ENCODE data around the gene NLN. TPM values are rescaled to one million over a fixed set of nuclear protein-coding genes. Genes with fewer than 3 reads are reported as not detected.

The NLN gene
- total RNA-seq, 1 donor = 30.2 TPM

DNA sequence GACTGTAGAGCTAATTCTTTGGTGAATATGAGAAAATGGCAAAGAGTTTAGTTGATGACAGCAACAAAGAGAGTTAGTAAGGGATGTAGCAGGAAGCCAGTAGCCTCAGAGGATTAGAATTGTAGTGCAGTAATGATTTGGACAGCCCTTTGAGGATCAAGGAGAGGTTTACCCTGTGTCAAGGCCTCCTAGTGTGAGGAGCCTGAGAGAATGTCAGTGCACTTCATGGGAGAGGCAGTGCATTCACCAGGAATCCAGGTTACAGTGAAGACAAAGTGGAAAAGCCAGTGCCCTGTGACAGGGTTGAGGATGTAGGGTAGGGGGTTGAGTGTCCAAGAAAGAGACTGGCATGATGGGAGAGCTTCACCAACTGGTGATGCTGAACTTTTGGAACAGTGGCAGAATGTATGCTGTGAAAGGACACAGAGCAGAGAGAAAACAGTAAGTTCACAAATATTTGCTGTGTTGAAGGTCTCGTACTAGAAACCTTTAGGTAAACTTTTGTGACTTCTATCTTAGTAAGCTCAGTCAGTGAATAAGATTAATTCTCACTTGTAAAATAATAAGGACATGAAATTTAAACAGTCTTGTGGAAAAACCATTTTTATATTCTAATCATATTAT is 27.3 kb downstream of the NLN start:
- DNase-seq (ENCODE audit: low read depth) = no peak
- no peak overlapping the region for H3K4me3 ChIP-seq (ENCODE audit: low read depth, low read length)
- TF ChIP-seq, protein P1, sequence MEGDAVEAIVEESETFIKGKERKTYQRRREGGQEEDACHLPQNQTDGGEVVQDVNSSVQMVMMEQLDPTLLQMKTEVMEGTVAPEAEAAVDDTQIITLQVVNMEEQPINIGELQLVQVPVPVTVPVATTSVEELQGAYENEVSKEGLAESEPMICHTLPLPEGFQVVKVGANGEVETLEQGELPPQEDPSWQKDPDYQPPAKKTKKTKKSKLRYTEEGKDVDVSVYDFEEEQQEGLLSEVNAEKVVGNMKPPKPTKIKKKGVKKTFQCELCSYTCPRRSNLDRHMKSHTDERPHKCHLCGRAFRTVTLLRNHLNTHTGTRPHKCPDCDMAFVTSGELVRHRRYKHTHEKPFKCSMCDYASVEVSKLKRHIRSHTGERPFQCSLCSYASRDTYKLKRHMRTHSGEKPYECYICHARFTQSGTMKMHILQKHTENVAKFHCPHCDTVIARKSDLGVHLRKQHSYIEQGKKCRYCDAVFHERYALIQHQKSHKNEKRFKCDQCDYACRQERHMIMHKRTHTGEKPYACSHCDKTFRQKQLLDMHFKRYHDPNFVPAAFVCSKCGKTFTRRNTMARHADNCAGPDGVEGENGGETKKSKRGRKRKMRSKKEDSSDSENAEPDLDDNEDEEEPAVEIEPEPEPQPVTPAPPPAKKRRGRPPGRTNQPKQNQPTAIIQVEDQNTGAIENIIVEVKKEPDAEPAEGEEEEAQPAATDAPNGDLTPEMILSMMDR (IDR thresholded peaks at IDR 0.05; ENCODE audit: insufficient read depth, low read length) = no peak

DNA sequence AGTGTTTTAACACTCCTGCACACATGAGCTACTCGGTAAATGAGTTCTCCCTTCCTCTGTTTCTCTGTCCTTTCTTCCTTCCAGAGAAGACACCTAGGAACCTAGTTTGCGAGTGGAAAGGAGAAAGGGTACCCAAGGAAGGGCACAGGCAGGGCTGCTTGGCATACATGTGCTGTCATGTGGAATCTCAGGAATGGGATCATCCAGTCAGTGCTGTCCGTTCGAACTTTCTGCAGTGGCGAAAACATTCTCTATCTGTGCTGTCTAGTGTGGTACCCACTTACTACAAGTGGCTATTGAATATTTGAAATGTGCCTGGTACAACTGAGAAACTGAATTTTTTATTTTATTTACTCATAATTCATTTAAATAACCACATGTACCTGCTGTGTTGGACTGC is 28.0 kb downstream of the NLN start:
- no peak for DNase-seq (ENCODE audit: low read depth)
- TF ChIP-seq, protein P1 (IDR thresholded peaks at IDR 0.05; ENCODE audit: insufficient read depth, low read length) = no peak
- no peak overlapping the region for H3K4me3 ChIP-seq (ENCODE audit: low read depth, low read length)

DNA sequence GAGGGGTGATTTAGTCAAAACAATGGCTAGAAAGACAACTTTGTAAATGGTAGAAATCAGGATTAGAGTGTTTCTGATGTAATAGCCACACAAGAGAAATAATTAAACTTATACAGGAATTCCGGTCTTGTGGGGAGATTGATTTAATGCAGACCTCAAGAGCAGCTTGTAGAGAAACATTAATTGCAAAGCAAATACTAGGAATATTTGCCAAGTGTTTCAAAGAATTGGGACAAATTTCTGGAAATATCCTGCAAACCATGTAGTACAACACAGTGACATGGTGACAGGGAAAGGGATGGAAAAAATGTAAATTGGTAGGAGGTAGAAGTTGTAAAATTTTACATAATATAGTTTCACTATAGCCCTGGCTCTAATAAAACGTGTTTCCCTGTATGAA is 28.9 kb downstream of the NLN start:
- no peak overlapping the region for H3K4me3 ChIP-seq (ENCODE audit: low read depth, low read length)
- TF ChIP-seq, protein P1 (IDR thresholded peaks at IDR 0.05; ENCODE audit: insufficient read depth, low read length) = no peak
- no peak for DNase-seq (ENCODE audit: low read depth)

DNA sequence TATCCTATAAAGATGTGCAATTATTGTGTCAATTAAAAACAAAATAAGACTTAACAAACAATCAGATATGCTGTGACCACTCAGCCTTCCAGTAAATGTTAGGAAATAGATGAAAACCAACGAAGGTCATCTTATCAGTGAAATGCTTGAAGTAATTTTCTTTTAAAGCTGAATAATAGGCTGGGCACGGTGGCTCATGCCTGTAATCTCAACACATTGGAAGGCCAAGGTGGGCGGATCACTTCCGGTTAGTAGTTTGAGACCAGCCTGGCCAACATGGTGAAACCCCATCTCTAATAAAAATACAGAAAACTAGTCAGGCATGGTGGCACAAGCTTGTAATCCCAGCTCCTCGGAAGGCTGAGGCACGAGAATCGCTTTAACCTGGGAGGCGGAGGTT is 31.2 kb downstream of the NLN start:
- H3K4me3 ChIP-seq (ENCODE audit: low read depth, low read length) = no peak overlapping the region
- DNase-seq (ENCODE audit: low read depth) = peak; percentile 38
- TF ChIP-seq, protein P1 (IDR thresholded peaks at IDR 0.05; ENCODE audit: insufficient read depth, low read length) = no peak

DNA sequence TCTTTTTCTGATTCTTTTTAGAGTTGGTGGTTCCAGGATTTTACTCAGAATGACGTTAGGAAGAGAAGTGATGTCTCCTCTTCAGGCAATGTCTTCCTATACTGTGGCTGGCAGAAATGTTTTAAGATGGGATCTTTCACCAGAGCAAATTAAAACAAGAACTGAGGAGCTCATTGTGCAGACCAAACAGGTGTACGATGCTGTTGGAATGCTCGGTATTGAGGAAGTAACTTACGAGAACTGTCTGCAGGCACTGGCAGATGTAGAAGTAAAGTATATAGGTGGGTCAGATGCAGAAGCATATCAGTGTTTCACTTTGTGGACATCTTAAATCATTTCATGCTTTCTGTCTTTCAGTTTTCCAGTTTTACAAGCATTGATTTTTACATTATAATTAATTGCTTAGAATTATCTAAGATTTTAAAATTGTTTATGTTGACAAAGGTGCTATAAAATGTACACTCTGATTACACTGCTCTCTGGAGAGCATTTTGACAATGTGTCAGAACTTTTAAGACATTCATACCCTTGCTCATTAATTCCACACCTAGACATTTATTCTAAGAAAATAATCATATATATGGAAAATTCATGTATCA is 36.6 kb downstream of the NLN start:
- TF ChIP-seq, protein P1 (IDR thresholded peaks at IDR 0.05; ENCODE audit: insufficient read depth, low read length) = no peak

DNA sequence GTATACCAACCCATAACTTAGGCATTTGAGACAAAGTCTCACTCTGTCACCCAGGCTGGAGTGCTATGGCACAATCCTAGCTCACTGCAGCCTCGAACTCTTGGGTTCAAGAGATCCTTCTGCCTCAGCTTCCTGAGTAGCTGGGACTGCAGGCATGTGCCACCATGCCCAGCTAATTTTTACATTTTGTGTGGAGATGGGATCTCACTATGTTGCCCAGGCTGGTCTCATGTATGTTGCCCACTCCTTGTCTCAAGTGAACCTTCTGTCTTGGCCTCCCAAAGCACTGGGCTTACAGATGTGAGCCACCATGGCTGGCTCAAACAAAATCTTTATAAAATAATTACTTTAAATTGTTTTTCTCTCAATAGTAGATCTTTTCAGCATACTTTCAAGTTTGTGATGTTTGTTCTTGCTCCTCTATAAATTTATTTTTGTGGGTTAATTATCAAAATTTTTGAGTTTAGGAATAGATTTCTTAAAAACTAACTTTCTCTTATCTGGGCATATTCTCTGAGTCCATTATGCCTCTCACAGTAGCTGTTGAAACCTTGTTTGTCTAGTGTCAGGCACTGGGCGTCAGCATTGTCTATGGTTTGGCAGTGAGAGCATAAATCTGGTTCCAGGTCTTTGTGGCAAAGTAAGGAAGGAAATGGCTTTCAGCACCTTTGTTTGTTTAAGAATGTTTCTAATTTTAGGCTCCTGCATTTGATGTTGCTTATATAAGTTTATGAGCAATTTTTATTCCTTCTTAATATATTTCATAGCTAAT is 38.7 kb downstream of the NLN start:
- TF ChIP-seq, protein P1 (IDR thresholded peaks at IDR 0.05; ENCODE audit: insufficient read depth, low read length) = peak; percentile 19

More for the DNA sequence above, 36.6 kb downstream of the NLN start:
- no peak overlapping the region for H3K4me3 ChIP-seq (ENCODE audit: low read depth, low read length)
- no peak for DNase-seq (ENCODE audit: low read depth)

More for the DNA sequence above, 38.7 kb downstream of the NLN start:
- no peak overlapping the region for H3K4me3 ChIP-seq (ENCODE audit: low read depth, low read length)
- peak; percentile 79 for DNase-seq (ENCODE audit: low read depth)

Data from fibroblast of the aortic adventitia (primary cell).